EL (cell line): ENCODE data around the gene KHDC4.
A peak's percentile ranks its signal among the peaks of the same experiment; 100 is the strongest.

Experiments
- DNase-seq: peaks from one replicate; pipeline ENCODE4 v3.0.0-alpha.2; 2016

The KHDC4 gene

GRCh38 chr1:155934097-155934935, at the start of gene KHDC4:
TSS of gene KHDC4 (minus strand) at chr1:155934413. CDS start at chr1:155934373, 40 bp downstream.
- peak; percentile 99 for DNase-seq

GRCh38 chr1:155983191-155984024, 49.2 kb upstream of the KHDC4 start:
- DNase-seq: peak; percentile 100

GRCh38 chr1:155982106-155982505, 47.9 kb upstream of the KHDC4 start:
- DNase-seq: peak; percentile 7

- peak; percentile 94 for DNase-seq
Measured at GRCh38 chr1:155981266-155982088, 47.3 kb upstream of the KHDC4 start.

GRCh38 chr1:155979597-155980343, 45.6 kb upstream of the KHDC4 start:
- peak; percentile 64 for DNase-seq

- DNase-seq: peak; percentile 76
Measured at GRCh38 chr1:155978973-155979429, 44.8 kb upstream of the KHDC4 start.

GRCh38 chr1:155978325-155978972, 44.2 kb upstream of the KHDC4 start, which contains the start of gene ARHGEF2:
TSS of gene ARHGEF2 (minus strand) at chr1:155978547. CDS start at chr1:155978427, 120 bp downstream.
- peak; percentile 87 for DNase-seq

GRCh38 chr1:155977690-155978324, 43.6 kb upstream of the KHDC4 start:
- peak; percentile 45 for DNase-seq

GRCh38 chr1:155976913-155977689, 42.9 kb upstream of the KHDC4 start:
- no peak for DNase-seq

GRCh38 chr1:155976062-155976912, 42.1 kb upstream of the KHDC4 start:
- peak; percentile 84 for DNase-seq

- DNase-seq: no peak
Measured at GRCh38 chr1:155975375-155976061, 41.3 kb upstream of the KHDC4 start.

- no peak for DNase-seq
Measured at GRCh38 chr1:155974208-155975115, 40.2 kb upstream of the KHDC4 start.

- no peak for DNase-seq
Measured at GRCh38 chr1:155973723-155974122, 39.5 kb upstream of the KHDC4 start.

- DNase-seq: no peak
Measured at GRCh38 chr1:155971910-155972809, 37.9 kb upstream of the KHDC4 start.

- DNase-seq: peak; percentile 93
Measured at GRCh38 chr1:155970531-155971167, 36.4 kb upstream of the KHDC4 start.

GRCh38 chr1:155969377-155969791, 35.2 kb upstream of the KHDC4 start:
- DNase-seq: no peak
